ENCODE data around the gene CCDC106. TPM values are rescaled to one million over a fixed set of nuclear protein-coding genes. Genes with fewer than 3 reads are reported as not detected.

Gene CCDC106
- total RNA-seq, 4 donors from 2014 or later, result 8.1 to 17.4 (median 14.0) TPM

GRCh38 chr19:55605207-55605636, 42.8 kb upstream of the CCDC106 start:
- Histone ChIP-seq H3K27ac (peak overlapping the region; percentile 90 to 99 (median 96)), H3K27me3 (no peaks in the 10 kb centered on the region), H3K9me3 (no peaks in the 10 kb centered on the region), H3K4me1 (peaks cover 0 to 40% (median 14%) of the 10 kb centered on the region in 4 donors), H3K36me3 (peaks cover 0 to 15% (median 0%) of the 10 kb centered on the region in 3 donors), H3K4me3 (peak overlapping the region; percentile 68 to 98 (median 92))
- TF ChIP-seq POLR2A (IDR thresholded peaks at IDR 0.05) (peak in 1 of 2 donors; percentile 39), CTCF (IDR thresholded peaks at IDR 0.05) (no peak)
- DNase-seq, result peak; percentile 96 to 99 (median 97)

GRCh38 chr19:55605637-55606470, 42.2 kb upstream of the CCDC106 start, which contains the start of gene ZNF865:
ZNF865 (plus strand) TSS chr19:55605647; CDS start chr19:55613619, 7,972 bp downstream.
- DNase-seq, result peak; percentile 75 to 88 (median 78)
- Histone ChIP-seq H3K4me1 (peaks cover 0 to 38% (median 12%) of the 10 kb centered on the region in 4 donors), H3K36me3 (peaks cover 0 to 19% (median 0%) of the 10 kb centered on the region in 3 donors), H3K4me3 (peak within 1 kb of the TSS; percentile 68 to 98 (median 92)), H3K9me3 (no peaks in the 10 kb centered on the region), H3K27me3 (no peaks in the 10 kb centered on the region), H3K27ac (peak within 1 kb of the TSS; percentile 90 to 99 (median 96))
- TF ChIP-seq POLR2A (IDR thresholded peaks at IDR 0.05), result peak in 1 of 2 donors; percentile 15
- TF ChIP-seq CTCF (IDR thresholded peaks at IDR 0.05), result peak; percentile 21 to 80 (median 72)

- no peak for DNase-seq
- Histone ChIP-seq H3K27ac (peak overlapping the region; percentile 90 to 99 (median 96)), H3K4me1 (peaks cover 0 to 37% (median 9%) of the 10 kb centered on the region in 4 donors), H3K27me3 (no peaks in the 10 kb centered on the region), H3K9me3 (no peaks in the 10 kb centered on the region), H3K36me3 (peaks cover 0 to 19% (median 0%) of the 10 kb centered on the region in 3 donors), H3K4me3 (peak overlapping the region; percentile 68 to 98 (median 92))
- no peak for TF ChIP-seq POLR2A (IDR thresholded peaks at IDR 0.05)
- no peak for TF ChIP-seq CTCF (IDR thresholded peaks at IDR 0.05)
These were observed 41.6 kb upstream of the CCDC106 start for GRCh38 chr19:55606471-55606787.

- Histone ChIP-seq H3K4me1 (peaks cover 0 to 35% (median 9%) of the 10 kb centered on the region in 4 donors), H3K9me3 (no peaks in the 10 kb centered on the region), H3K36me3 (peaks cover 0 to 19% (median 0%) of the 10 kb centered on the region in 3 donors), H3K4me3 (peak overlapping the region in 1 of 4 donors; percentile 98), H3K27ac (peak overlapping the region in 1 of 4 donors; percentile 99), H3K27me3 (no peaks in the 10 kb centered on the region)
- no peak for TF ChIP-seq POLR2A (IDR thresholded peaks at IDR 0.05)
- no peak for DNase-seq
These were observed 41.2 kb upstream of the CCDC106 start for GRCh38 chr19:55606817-55607216.

GRCh38 chr19:55609326-55609725, 38.7 kb upstream of the CCDC106 start:
- Histone ChIP-seq H3K36me3 (peaks cover 0 to 27% (median 0%) of the 10 kb centered on the region in 3 donors), H3K27me3 (no peaks in the 10 kb centered on the region), H3K9me3 (no peaks in the 10 kb centered on the region), H3K4me1 (peaks cover 0 to 24% (median 8%) of the 10 kb centered on the region in 4 donors), H3K27ac (no peak overlapping the region), H3K4me3 (no peak overlapping the region)
- TF ChIP-seq CTCF (IDR thresholded peaks at IDR 0.05) (no peak), POLR2A (IDR thresholded peaks at IDR 0.05) (no peak)
- DNase-seq, result no peak

Data from Peyer's patch (tissue), 4 donors.